GM12873 (cell line): ENCODE data around the gene BBOX1.

Experiments used
- CTCF ChIP-seq: IDR thresholded peaks from 2 replicates; pipeline ENCODE4 v1.5.1; 2012; ENCODE audit warnings: low read depth, mild to moderate bottlenecking, moderate library complexity, low read length, control low read depth; ENCODE audit not compliant: insufficient read depth; ENCODE audit errors: missing control alignments

The BBOX1 gene

GRCh38 chr11:27158456-27159334 is 118.1 kb downstream of the BBOX1 start:
- TF ChIP-seq CTCF, result peak; percentile 64

GRCh38 chr11:27159335-27159679 is 118.7 kb downstream of the BBOX1 start:
- TF ChIP-seq CTCF, result no peak

GRCh38 chr11:27161071-27161470 is 120.5 kb downstream of the BBOX1 start:
- no peak for TF ChIP-seq CTCF

GRCh38 chr11:27162237-27162636 is 121.6 kb downstream of the BBOX1 start:
- no peak for TF ChIP-seq CTCF

- TF ChIP-seq CTCF, result no peak
Observed at GRCh38 chr11:27166130-27166529, 125.5 kb downstream of the BBOX1 start.

GRCh38 chr11:27171376-27171958 is 130.9 kb downstream of the BBOX1 start:
- no peak for TF ChIP-seq CTCF

- TF ChIP-seq CTCF, result no peak
Observed at GRCh38 chr11:27173545-27173944, 132.9 kb downstream of the BBOX1 start.
